ENCODE results near the gene PRDM11.

Gene PRDM11

GRCh38 chr11:45174963-45175362 is 28.5 kb downstream of the PRDM11 start:
- no peak overlapping the region for H3K4me3 Mint-ChIP-seq

GRCh38 chr11:45176996-45177395 is 30.6 kb downstream of the PRDM11 start:
- Mint-ChIP-seq H3K27ac (no peak overlapping the region), H3K36me3 (no peaks in the 10 kb centered on the region), H3K9me3 (no peaks in the 10 kb centered on the region), H3K4me1 (peaks cover 15% of the 10 kb centered on the region), H3K4me3 (no peak overlapping the region), H3K27me3 (peaks cover 13% of the 10 kb centered on the region)

More at GRCh38 chr11:45174963-45175362, 28.5 kb downstream of the PRDM11 start:
- Mint-ChIP-seq H3K4me1 (peaks cover 13% of the 10 kb centered on the region), H3K36me3 (peaks cover 2% of the 10 kb centered on the region), H3K9me3 (no peaks in the 10 kb centered on the region), H3K27ac (no peak overlapping the region), H3K27me3 (peaks cover 12% of the 10 kb centered on the region)

GRCh38 chr11:45178223-45178622 is 31.8 kb downstream of the PRDM11 start:
- peaks cover 5% of the 10 kb centered on the region for H3K36me3 Mint-ChIP-seq

GRCh38 chr11:45178890-45179671 is 32.6 kb downstream of the PRDM11 start:
- Mint-ChIP-seq H3K36me3 (peaks cover 5% of the 10 kb centered on the region), H3K9me3 (no peaks in the 10 kb centered on the region), H3K4me1 (peaks cover 15% of the 10 kb centered on the region), H3K27me3 (peaks cover 13% of the 10 kb centered on the region), H3K27ac (no peak overlapping the region), H3K4me3 (peak overlapping the region; percentile 83)

More at GRCh38 chr11:45178223-45178622, 31.8 kb downstream of the PRDM11 start:
- Mint-ChIP-seq H3K27ac (no peak overlapping the region), H3K4me3 (no peak overlapping the region), H3K27me3 (peaks cover 13% of the 10 kb centered on the region), H3K4me1 (peaks cover 15% of the 10 kb centered on the region), H3K9me3 (no peaks in the 10 kb centered on the region)

GRCh38 chr11:45179686-45180178 is 33.3 kb downstream of the PRDM11 start:
- peaks cover 5% of the 10 kb centered on the region for H3K36me3 Mint-ChIP-seq
- H3K4me1 Mint-ChIP-seq, result peaks cover 15% of the 10 kb centered on the region
- H3K27ac Mint-ChIP-seq, result peak overlapping the region; percentile 71
- no peaks in the 10 kb centered on the region for H3K9me3 Mint-ChIP-seq
- peak overlapping the region; percentile 83 for H3K4me3 Mint-ChIP-seq
- H3K27me3 Mint-ChIP-seq, result peaks cover 13% of the 10 kb centered on the region

- Mint-ChIP-seq H3K9me3 (no peaks in the 10 kb centered on the region), H3K27ac (peak overlapping the region; percentile 71), H3K27me3 (peaks cover 13% of the 10 kb centered on the region), H3K36me3 (peaks cover 5% of the 10 kb centered on the region), H3K4me3 (peak overlapping the region; percentile 83), H3K4me1 (peaks cover 15% of the 10 kb centered on the region)
These were observed 33.9 kb downstream of the PRDM11 start for GRCh38 chr11:45180179-45180847.

GRCh38 chr11:45180848-45181192 is 34.4 kb downstream of the PRDM11 start:
- Mint-ChIP-seq H3K27me3 (peaks cover 13% of the 10 kb centered on the region), H3K4me3 (no peak overlapping the region), H3K9me3 (no peaks in the 10 kb centered on the region), H3K27ac (no peak overlapping the region), H3K36me3 (peaks cover 5% of the 10 kb centered on the region), H3K4me1 (peaks cover 15% of the 10 kb centered on the region)

- peaks cover 13% of the 10 kb centered on the region for H3K27me3 Mint-ChIP-seq
- no peak overlapping the region for H3K27ac Mint-ChIP-seq
- H3K36me3 Mint-ChIP-seq, result peaks cover 9% of the 10 kb centered on the region
- H3K4me3 Mint-ChIP-seq, result peak overlapping the region; percentile 51
- no peaks in the 10 kb centered on the region for H3K9me3 Mint-ChIP-seq
- H3K4me1 Mint-ChIP-seq, result peaks cover 15% of the 10 kb centered on the region
These were observed 34.9 kb downstream of the PRDM11 start for GRCh38 chr11:45181193-45181888.

GRCh38 chr11:45181889-45182550 is 35.6 kb downstream of the PRDM11 start:
- H3K4me3 Mint-ChIP-seq, result peak overlapping the region; percentile 50
- H3K36me3 Mint-ChIP-seq, result peaks cover 11% of the 10 kb centered on the region
- H3K27me3 Mint-ChIP-seq, result peaks cover 13% of the 10 kb centered on the region
- no peaks in the 10 kb centered on the region for H3K9me3 Mint-ChIP-seq
- no peak overlapping the region for H3K27ac Mint-ChIP-seq
- H3K4me1 Mint-ChIP-seq, result peaks cover 15% of the 10 kb centered on the region

GRCh38 chr11:45182902-45183301 is 36.5 kb downstream of the PRDM11 start:
- Mint-ChIP-seq H3K27ac (no peak overlapping the region), H3K9me3 (no peaks in the 10 kb centered on the region), H3K36me3 (peaks cover 14% of the 10 kb centered on the region), H3K4me1 (peaks cover 11% of the 10 kb centered on the region), H3K4me3 (no peak overlapping the region), H3K27me3 (peaks cover 13% of the 10 kb centered on the region)

- no peak overlapping the region for H3K27ac Mint-ChIP-seq
These were observed 38.2 kb downstream of the PRDM11 start for GRCh38 chr11:45184640-45185039.

GRCh38 chr11:45185228-45185729 is 38.8 kb downstream of the PRDM11 start:
- H3K9me3 Mint-ChIP-seq, result no peaks in the 10 kb centered on the region
- no peak overlapping the region for H3K4me3 Mint-ChIP-seq
- H3K27me3 Mint-ChIP-seq, result no peaks in the 10 kb centered on the region
- H3K4me1 Mint-ChIP-seq, result no peaks in the 10 kb centered on the region
- H3K27ac Mint-ChIP-seq, result no peak overlapping the region
- H3K36me3 Mint-ChIP-seq, result peaks cover 16% of the 10 kb centered on the region

More at GRCh38 chr11:45184640-45185039, 38.2 kb downstream of the PRDM11 start:
- no peaks in the 10 kb centered on the region for H3K9me3 Mint-ChIP-seq
- H3K27me3 Mint-ChIP-seq, result peaks cover 3% of the 10 kb centered on the region
- H3K36me3 Mint-ChIP-seq, result peaks cover 14% of the 10 kb centered on the region
- H3K4me1 Mint-ChIP-seq, result peaks cover 4% of the 10 kb centered on the region
- H3K4me3 Mint-ChIP-seq, result no peak overlapping the region

- Mint-ChIP-seq H3K9me3 (no peaks in the 10 kb centered on the region), H3K4me3 (no peak overlapping the region), H3K27ac (no peak overlapping the region)
These were observed 40.9 kb downstream of the PRDM11 start for GRCh38 chr11:45187375-45187774.

GRCh38 chr11:45188127-45188526 is 41.7 kb downstream of the PRDM11 start:
- Mint-ChIP-seq H3K27ac (no peak overlapping the region), H3K4me1 (no peaks in the 10 kb centered on the region), H3K9me3 (no peaks in the 10 kb centered on the region), H3K27me3 (no peaks in the 10 kb centered on the region), H3K36me3 (peaks cover 16% of the 10 kb centered on the region), H3K4me3 (no peak overlapping the region)

More at GRCh38 chr11:45187375-45187774, 40.9 kb downstream of the PRDM11 start:
- H3K36me3 Mint-ChIP-seq, result peaks cover 18% of the 10 kb centered on the region
- H3K4me1 Mint-ChIP-seq, result no peaks in the 10 kb centered on the region
- H3K27me3 Mint-ChIP-seq, result no peaks in the 10 kb centered on the region

GRCh38 chr11:45189230-45189629 is 42.8 kb downstream of the PRDM11 start:
- Mint-ChIP-seq H3K4me3 (no peak overlapping the region), H3K4me1 (no peaks in the 10 kb centered on the region), H3K36me3 (peaks cover 20% of the 10 kb centered on the region), H3K9me3 (no peaks in the 10 kb centered on the region), H3K27me3 (no peaks in the 10 kb centered on the region), H3K27ac (no peak overlapping the region)
